PC-3 (cell line): ENCODE measurements around the gene SLC27A3. TPM values are rescaled to one million over a fixed set of nuclear protein-coding genes. Genes with fewer than 3 reads are reported as not detected.

Experiments
- ATAC-seq: fragments of 200-7000 bp; cut with Tn5 transposase; 2 replicates; pipeline ENCODE4 v1.9.1; 2020; ENCODE audit warnings: mild to moderate bottlenecking, moderate library complexity
- BruUV-seq: library from RNA; stranded (reverse); fragments of 400-500 nt; replicated peaks from 2 replicates; lab custom pipeline; 2021; lab: Mats Ljungman, UMichigan
- CTCF ChIA-PET: fragments of 300-600 bp; sonication (Branson Sonifier 250); formaldehyde crosslinking; loops from one replicate; lab custom pipeline; 2022; ENCODE audit warnings: antibody characterized with exemption; lab: Charles Lee
- POLR2A ChIA-PET: fragments of 300-600 bp; sonication (Branson Sonifier 250); formaldehyde crosslinking; loops from one replicate; lab custom pipeline; 2022; ENCODE audit warnings: antibody characterized with exemption; ENCODE audit not compliant: unreplicated experiment; lab: Charles Lee
- DNase-seq: peaks from one replicate; pipeline ENCODE4 v3.0.0-alpha.2; 2015
- H2AFZ ChIP-seq: fragments of 300-600 bp; sonication (generic); 2 replicates; pipeline ENCODE4 v1.6.0; 2016; ENCODE audit warnings: antibody characterized with exemption, low read length
- H3F3A ChIP-seq: fragments of 300-600 bp; sonication (generic); one replicate; pipeline ENCODE4 v1.6.0; 2017; ENCODE audit warnings: antibody characterized with exemption, low read length, control low read depth, mild to moderate bottlenecking; ENCODE audit not compliant: unreplicated experiment
- H3K27ac ChIP-seq: fragments of 300-600 bp; sonication (generic); 2 replicates; pipeline ENCODE4 v1.5.1; 2016; ENCODE audit warnings: mild to moderate bottlenecking, low read length
- H3K27me3 ChIP-seq: fragments of 300-600 bp; sonication (generic); 2 replicates; pipeline ENCODE4 v1.6.1; 2016; ENCODE audit warnings: low read length, mixed read lengths
- H3K36me3 ChIP-seq: fragments of 300-600 bp; sonication (generic); 2 replicates; pipeline ENCODE4 v1.6.1; 2016; ENCODE audit warnings: low read depth, mixed run types, low read length, mixed read lengths
- H3K4me1 ChIP-seq: fragments of 300-600 bp; sonication (generic); 2 replicates; pipeline ENCODE4 v1.5.1; 2016; ENCODE audit warnings: low read length; ENCODE audit not compliant: insufficient read depth
- H3K4me2 ChIP-seq: fragments of 300-600 bp; sonication (generic); 2 replicates; pipeline ENCODE4 v1.6.0; 2016; ENCODE audit warnings: low read length
- H3K4me3 ChIP-seq: fragments of 300-600 bp; sonication (generic); 2 replicates; pipeline ENCODE4 v1.5.1; 2016; ENCODE audit warnings: mild to moderate bottlenecking, low read length, mixed read lengths
- H3K79me2 ChIP-seq: fragments of 300-600 bp; sonication (generic); 2 replicates; pipeline ENCODE4 v1.6.1; 2017; ENCODE audit warnings: low read length, mixed read lengths
- H3K9ac ChIP-seq: fragments of 300-600 bp; sonication (generic); 2 replicates; pipeline ENCODE4 v1.6.0; 2016; ENCODE audit warnings: mild to moderate bottlenecking, low read length
- H3K9me2 ChIP-seq: fragments of 300-600 bp; sonication (generic); replicated peaks from 2 replicates; pipeline ENCODE4 v1.6.1; 2016; ENCODE audit warnings: mixed run types, low read length, mixed read lengths
- H3K9me3 ChIP-seq: fragments of 300-600 bp; sonication (generic); 2 replicates; pipeline ENCODE4 v1.6.1; 2016; ENCODE audit warnings: low read length, mixed read lengths
- H4K20me1 ChIP-seq: fragments of 300-600 bp; sonication (generic); 2 replicates; pipeline ENCODE4 v1.6.1; 2016; ENCODE audit warnings: low read length, mixed read lengths
- CTCF ChIP-seq: fragments of 300-600 bp; sonication (generic); conservative IDR thresholded peaks from 2 replicates; pipeline ENCODE4 v1.5.1; 2017; ENCODE audit warnings: antibody characterized with exemption, low read depth, mild to moderate bottlenecking, low read length
- EZH2 ChIP-seq: fragments of 300-600 bp; sonication (generic); IDR thresholded peaks from one replicate; pipeline ENCODE4 v1.6.1; 2017; ENCODE audit warnings: antibody characterized with exemption, mild to moderate bottlenecking, low read length; ENCODE audit not compliant: unreplicated experiment
- EZH2phosphoT487 ChIP-seq: fragments of 300-600 bp; sonication (generic); IDR thresholded peaks from 2 replicates; pipeline ENCODE4 v1.6.1; 2018; ENCODE audit warnings: mild to moderate bottlenecking, antibody characterized with exemption, low read length, borderline replicate concordance
- intact Hi-C: fragments of 100-400 bp; cut with micrococcal nuclease; formaldehyde crosslinking; loops from 2 replicates; pipeline ENCODE4 v1.9.0; 2023
- total RNA-seq: library from RNA; depleted of rRNA; stranded (reverse); fragments of >200 nt; gene quantifications from 2 replicates; pipeline ENCODE4 v1.2.3, GENCODE V29; 2014

SLC27A3 gene
- total RNA-seq, 1 experiment from 2014 or later, result 6.3 TPM

- ATAC-seq, result peak; percentile 100
- Histone ChIP-seq H3K79me2 (no peaks in the 10 kb centered on the region), H2AFZ (no peak overlapping the region), H4K20me1 (no peaks in the 10 kb centered on the region), H3K27ac (no peak overlapping the region), H3K9me3 (no peaks in the 10 kb centered on the region), H3K9ac (no peak overlapping the region), H3K4me3 (no peak overlapping the region), H3K27me3 (no peaks in the 10 kb centered on the region), H3K4me1 (no peaks in the 10 kb centered on the region), H3K36me3 (peaks cover 60% of the 10 kb centered on the region), H3F3A (no peaks in the 10 kb centered on the region), H3K4me2 (no peak overlapping the region), H3K9me2 (no peaks in the 10 kb centered on the region)
- intact Hi-C loops, result loop anchor here (1.0 to 10.0 kb wide), 4 partner anchors 72 to 395 kb away; partner anchors contain the start of gene S100A9
- no TSS peak for BruUV-seq
- TF ChIP-seq EZH2phosphoT487 (no peak), CTCF (peak; percentile 99), EZH2 (no peak)
- CTCF ChIA-PET, result no interaction called here
- POLR2A ChIA-PET, result no interaction called here
- peak; percentile 92 for DNase-seq
Observed at GRCh38 chr1:153749408-153750005, 25.7 kb upstream of the SLC27A3 start.

GRCh38 chr1:153750026-153750995 is 24.9 kb upstream of the SLC27A3 start:
- ChIA-PET CTCF (no interaction called here), POLR2A (no interaction called here)
- peaks cover 64% of the 10 kb centered on the region for H3K36me3 ChIP-seq

More at GRCh38 chr1:153750026-153750995, 24.9 kb upstream of the SLC27A3 start:
- Histone ChIP-seq H3K9ac (no peak overlapping the region), H3K4me1 (no peaks in the 10 kb centered on the region), H3K9me3 (no peaks in the 10 kb centered on the region), H4K20me1 (no peaks in the 10 kb centered on the region), H3K4me2 (no peak overlapping the region), H3F3A (no peaks in the 10 kb centered on the region), H3K9me2 (no peaks in the 10 kb centered on the region), H3K4me3 (no peak overlapping the region), H3K79me2 (no peaks in the 10 kb centered on the region), H2AFZ (no peak overlapping the region), H3K27ac (no peak overlapping the region), H3K27me3 (no peaks in the 10 kb centered on the region)
- no peak for DNase-seq
- no peak for ATAC-seq
- BruUV-seq, result no TSS peak
- intact Hi-C loops, result no loop called here
- TF ChIP-seq EZH2, result no peak
- TF ChIP-seq CTCF, result no peak
- no peak for TF ChIP-seq EZH2phosphoT487
